CD14-positive monocyte (primary cell): ENCODE measurements around the gene DNPEP. TPM values are rescaled to one million over a fixed set of nuclear protein-coding genes. Genes with fewer than 3 reads are reported as not detected.

Experiments used
- DNase-seq, 3 donors: peaks; one replicate each; pipeline ENCODE4 v3.0.0-alpha.2; 2011 to 2022
- H2AFZ ChIP-seq: 2 replicates; pipeline ENCODE4 v1.6.0; 2012; ENCODE audit warnings: mild to moderate bottlenecking, low read depth, low read length, inconsistent platforms; ENCODE audit not compliant: insufficient read depth, poor library complexity, severe bottlenecking
- H3K27ac ChIP-seq, 2 donors: 1 replicate in 1 of 2; 2 replicates in 1 of 2; pipeline ENCODE4 v1.5.1; 2012 to 2013; ENCODE audit warnings: low read length in 2 of 2, control low read depth in 1 of 2, inconsistent platforms in 1 of 2, low read depth in 1 of 2, mild to moderate bottlenecking in 1 of 2
- H3K27me3 ChIP-seq, 2 donors: one replicate each; pipeline versions ENCODE4 v1.6.0 to v1.6.1; 2011 to 2013; ENCODE audit warnings: low read length in 2 of 2; ENCODE audit not compliant: control insufficient read depth in 2 of 2, insufficient read depth in 2 of 2
- H3K36me3 ChIP-seq, 2 donors: replicated peaks in 1 of 2; 1 replicate in 1 of 2; 2 replicates in 1 of 2; pipeline versions ENCODE4 v1.5.1 to v1.6.1; 2012 to 2013; ENCODE audit warnings: low read length in 2 of 2, control low read depth in 1 of 2, inconsistent platforms in 1 of 2, mild to moderate bottlenecking in 1 of 2; ENCODE audit not compliant: insufficient read depth in 2 of 2, control insufficient read depth in 1 of 2
- H3K4me1 ChIP-seq, 2 donors: 1 replicate in 1 of 2; 2 replicates in 1 of 2; pipeline versions ENCODE4 v1.5.1 to v1.6.1; 2012 to 2013; ENCODE audit warnings: low read length in 2 of 2, control low read depth in 1 of 2, inconsistent platforms in 1 of 2, mild to moderate bottlenecking in 1 of 2, moderate library complexity in 1 of 2; ENCODE audit not compliant: insufficient read depth in 2 of 2, control insufficient read depth in 1 of 2
- H3K4me2 ChIP-seq: replicated peaks from 2 replicates; pipeline ENCODE3; 2012; ENCODE audit warnings: low read length, moderate library complexity, mild to moderate bottlenecking; ENCODE audit not compliant: poor library complexity, severe bottlenecking; ENCODE audit errors: extremely low read depth
- H3K4me3 ChIP-seq, 3 experiments: fragments of 200-600 bp in 1 of 3; sonication (generic) in 1 of 3; replicated peaks in 1 of 3; 1 replicate in 2 of 3; 2 replicates in 1 of 3; pipeline ENCODE4 v1.5.1; 2011 to 2013; ENCODE audit warnings: low read length in 3 of 3, mild to moderate bottlenecking in 3 of 3, control low read depth in 2 of 3, low read depth in 2 of 3, inconsistent platforms in 1 of 3, moderate library complexity in 1 of 3
- H3K79me2 ChIP-seq: 2 replicates; pipeline ENCODE4 v1.6.0; 2012; ENCODE audit warnings: mild to moderate bottlenecking, control low read depth, inconsistent platforms, low read length, moderate library complexity; ENCODE audit not compliant: insufficient read depth
- H3K9ac ChIP-seq: 2 replicates; pipeline ENCODE4 v1.6.0; 2017; ENCODE audit warnings: low read length, mild to moderate bottlenecking; ENCODE audit not compliant: insufficient read depth, poor library complexity, severe bottlenecking
- H3K9me3 ChIP-seq, 2 donors: replicated peaks in 1 of 2; 1 replicate in 1 of 2; 2 replicates in 1 of 2; pipeline versions ENCODE4 v1.5.1 to v1.6.1; 2012 to 2013; ENCODE audit warnings: low read length in 2 of 2, control low read depth in 1 of 2; ENCODE audit not compliant: control insufficient read depth in 1 of 2, insufficient read depth in 1 of 2
- H4K20me1 ChIP-seq: 2 replicates; pipeline ENCODE4 v1.6.0; 2012; ENCODE audit warnings: mild to moderate bottlenecking, low read length, control low read depth, moderate library complexity; ENCODE audit not compliant: insufficient read depth
- H3K27ac Mint-ChIP-seq, 7 donors: one replicate each; pipeline ENCODE4 v1.8.0; 2020; ENCODE audit warnings: mild to moderate bottlenecking in 7 of 7, mixed read lengths in 7 of 7, moderate library complexity in 6 of 7, inconsistent platforms in 2 of 7
- H3K27me3 Mint-ChIP-seq, 3 donors: one replicate each; pipeline ENCODE4 v1.8.0; 2021 to 2022; ENCODE audit warnings: low read depth in 3 of 3, mild to moderate bottlenecking in 3 of 3, mixed read lengths in 3 of 3, moderate library complexity in 3 of 3, inconsistent platforms in 1 of 3
- H3K36me3 Mint-ChIP-seq, 2 donors: one replicate each; pipeline ENCODE4 v1.8.0; 2020; ENCODE audit warnings: mixed read lengths in 2 of 2, inconsistent platforms in 1 of 2, mild to moderate bottlenecking in 1 of 2
- H3K4me1 Mint-ChIP-seq: one replicate; pipeline ENCODE4 v1.8.0; 2020; ENCODE audit warnings: mild to moderate bottlenecking, mixed read lengths
- H3K4me3 Mint-ChIP-seq, 2 donors: one replicate each; pipeline ENCODE4 v1.8.0; 2020; ENCODE audit warnings: mild to moderate bottlenecking in 2 of 2, mixed read lengths in 2 of 2, moderate library complexity in 1 of 2
- H3K9me3 Mint-ChIP-seq, 7 donors: one replicate each; pipeline ENCODE4 v1.8.0; 2020 to 2022; ENCODE audit warnings: mixed read lengths in 7 of 7, mild to moderate bottlenecking in 6 of 7, moderate library complexity in 6 of 7, inconsistent platforms in 2 of 7
- WGBS: methylation state at CpG from one replicate; pipeline ENCODE4 v1.1.5; 2013; ENCODE audit warnings: missing lambda C conversion rate; ENCODE audit not compliant: insufficient coverage; 5-methylcytosine and 5-hydroxymethylcytosine counted together
- intact Hi-C, 2 donors: fragments of 100-400 bp; cut with micrococcal nuclease; formaldehyde crosslinking; loops; one replicate each; pipeline versions ENCODE4 v1.15.0 to v1.15.1; 2023
- polyA plus RNA-seq, 3 donors: library from polyadenylated mRNA; depleted of rRNA in 1 of 3; unstranded in 2 of 3; stranded (reverse) in 1 of 3; fragments of 300-500 nt in 2 of 3; fragments of >200 nt in 1 of 3; fragmentation: Illumina TruSeq in 2 of 3; gene quantifications; 1 replicate in 2 of 3; 2 replicates in 1 of 3; pipeline ENCODE4 v1.2.3, GENCODE V29; 2012 to 2021
- TF ChIP-seq, protein P1 (sequence below): fragments of 200-600 bp; IDR thresholded peaks from one replicate; pipeline ENCODE4 v1.8.0; 2022; ENCODE audit warnings: antibody characterized with exemption, mild to moderate bottlenecking

Gene DNPEP
- polyA plus RNA-seq, 3 donors, result 51.6 to 83.1 (median 60.6) TPM

- Histone ChIP-seq H3K4me2 (peak overlapping the region; percentile 54), H3K27ac (peak overlapping the region in 1 of 2 donors; percentile 41), H3K4me3 (peak overlapping the region in 2 of 3 experiments; percentile 15 to 60), H3K36me3 (peaks cover 27 to 31% of the 10 kb centered on the region in 2 donors), H3K9me3 (no peaks in the 10 kb centered on the region), H4K20me1 (no peaks in the 10 kb centered on the region), H2AFZ (peak overlapping the region; percentile 67), H3K9ac (no peak overlapping the region), H3K79me2 (no peaks in the 10 kb centered on the region), H3K4me1 (peaks cover 14 to 19% of the 10 kb centered on the region in 2 donors), H3K27me3 (peaks cover 0 to 6% of the 10 kb centered on the region in 2 donors)
- Mint-ChIP-seq H3K36me3 (peaks cover 30 to 31% of the 10 kb centered on the region in 2 donors), H3K9me3 (peaks cover 0 to 8% (median 3%) of the 10 kb centered on the region in 7 donors), H3K27me3 (peaks cover 6 to 12% (median 7%) of the 10 kb centered on the region in 3 donors), H3K4me1 (peaks cover 21% of the 10 kb centered on the region), H3K4me3 (peak overlapping the region; percentile 63 to 77), H3K27ac (peak overlapping the region; percentile 65 to 98 (median 93))
- intact Hi-C loops, result loop anchor here (1.0 to 5.0 kb wide), 6 partner anchors 91 to 226 kb away; partner anchors contain the start of genes GMPPA (in 2 of the 2), CHPF (in 1 of the 2), NHEJ1 (in 1 of the 2) and STK11IP (in 1 of the 2)
- peak; percentile 92 to 98 (median 97) for DNase-seq
- WGBS, result under 1% methylated on average over 60 of the region's 78 CpGs
- TF ChIP-seq, protein P1, sequence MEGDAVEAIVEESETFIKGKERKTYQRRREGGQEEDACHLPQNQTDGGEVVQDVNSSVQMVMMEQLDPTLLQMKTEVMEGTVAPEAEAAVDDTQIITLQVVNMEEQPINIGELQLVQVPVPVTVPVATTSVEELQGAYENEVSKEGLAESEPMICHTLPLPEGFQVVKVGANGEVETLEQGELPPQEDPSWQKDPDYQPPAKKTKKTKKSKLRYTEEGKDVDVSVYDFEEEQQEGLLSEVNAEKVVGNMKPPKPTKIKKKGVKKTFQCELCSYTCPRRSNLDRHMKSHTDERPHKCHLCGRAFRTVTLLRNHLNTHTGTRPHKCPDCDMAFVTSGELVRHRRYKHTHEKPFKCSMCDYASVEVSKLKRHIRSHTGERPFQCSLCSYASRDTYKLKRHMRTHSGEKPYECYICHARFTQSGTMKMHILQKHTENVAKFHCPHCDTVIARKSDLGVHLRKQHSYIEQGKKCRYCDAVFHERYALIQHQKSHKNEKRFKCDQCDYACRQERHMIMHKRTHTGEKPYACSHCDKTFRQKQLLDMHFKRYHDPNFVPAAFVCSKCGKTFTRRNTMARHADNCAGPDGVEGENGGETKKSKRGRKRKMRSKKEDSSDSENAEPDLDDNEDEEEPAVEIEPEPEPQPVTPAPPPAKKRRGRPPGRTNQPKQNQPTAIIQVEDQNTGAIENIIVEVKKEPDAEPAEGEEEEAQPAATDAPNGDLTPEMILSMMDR, result peak; percentile 58
Observed at GRCh38 chr2:219388121-219388906, 602 bp upstream of the DNPEP start.

- peaks cover 45 to 47% of the 10 kb centered on the region in 2 donors for H3K36me3 Mint-ChIP-seq
- Histone ChIP-seq H3K36me3 (peaks cover 44 to 47% of the 10 kb centered on the region in 2 donors), H3K9ac (peak overlapping the region; percentile 86), H2AFZ (peak overlapping the region; percentile 86), H3K4me2 (peak overlapping the region; percentile 93), H4K20me1 (no peaks in the 10 kb centered on the region), H3K27me3 (peaks cover 0 to 6% of the 10 kb centered on the region in 2 donors), H3K4me1 (peaks cover 14 to 19% of the 10 kb centered on the region in 2 donors), H3K27ac (peak overlapping the region; percentile 89), H3K4me3 (peak overlapping the region; percentile 74 to 97 (median 90)), H3K9me3 (no peaks in the 10 kb centered on the region), H3K79me2 (no peaks in the 10 kb centered on the region)
- peaks cover 0 to 3% (median 0%) of the 10 kb centered on the region in 7 donors for H3K9me3 Mint-ChIP-seq
- H3K27me3 Mint-ChIP-seq, result peaks cover 2 to 9% (median 2%) of the 10 kb centered on the region in 3 donors
- DNase-seq, result peak in 1 of 3 donors; percentile 18
- WGBS, result 60% methylated on average over 6 of the region's 19 CpGs
- TF ChIP-seq, protein P1, result no peak
- peak overlapping the region; percentile 94 to 97 for H3K4me3 Mint-ChIP-seq
- H3K4me1 Mint-ChIP-seq, result peaks cover 21% of the 10 kb centered on the region
- H3K27ac Mint-ChIP-seq, result peak overlapping the region; percentile 95 to 97 (median 96)
- intact Hi-C loops, result loop anchor here (2.0 to 5.0 kb wide), 6 partner anchors 89 to 224 kb away; partner anchors contain the start of genes DNAJB2 (in 2 of the 2), GMPPA (in 2 of the 2), CHPF (in 1 of the 2) and NHEJ1 (in 1 of the 2)
Observed at GRCh38 chr2:219386532-219387280, 1.0 kb downstream of the DNPEP start.
